GM12878 (cell line): Measurements from ENCODE around the gene AGAP1. TPM values are rescaled to one million over a fixed set of nuclear protein-coding genes. Genes with fewer than 3 reads are reported as not detected.

Source experiments
- ATAC-seq: fragments of 200-7000 bp; cut with Tn5 transposase; 3 replicates; pipeline ENCODE4 v1.9.1; 2020; ENCODE audit warnings: mild to moderate bottlenecking, moderate library complexity
- BruUV-seq: library from RNA; stranded (reverse); fragments of 400-500 nt; replicated peaks from 2 replicates; lab custom pipeline; 2021; lab: Mats Ljungman, UMichigan
- CTCF ChIA-PET: fragments of 300-600 bp; sonication (Branson Sonifier 250); formaldehyde crosslinking; extraction: SDS; loops from one replicate; lab custom pipeline; 2021; ENCODE audit warnings: inconsistent platforms; lab: Yijun Ruan, JAX
- POLR2A ChIA-PET: fragments of 350-600 bp; formaldehyde crosslinking; extraction: SDS; loops from one replicate; lab custom pipeline; 2021; ENCODE audit warnings: inconsistent platforms; lab: Charles Lee
- RAD21 ChIA-PET: fragments of 300-600 bp; sonication (Branson Sonifier 250); formaldehyde crosslinking; loops from one replicate; lab custom pipeline; 2023; ENCODE audit warnings: antibody characterized with exemption; ENCODE audit not compliant: unreplicated experiment; lab: Charles Lee
- SMC1A ChIA-PET: fragments of 300-600 bp; sonication (Branson Sonifier 250); formaldehyde crosslinking; loops from one replicate; lab custom pipeline; 2023; ENCODE audit not compliant: unreplicated experiment, uncharacterized antibody; lab: Charles Lee
- DNase-seq: peaks from one replicate; pipeline ENCODE4 v3.0.0-alpha.2; 2011; ENCODE audit warnings: low read depth, low spot score
- FAIRE-seq: peaks from 3 replicates; lab custom pipeline; 2011; peaks lifted over from hg19 to GRCh38; lab: Jason Lieb, UNC
- H2AFZ ChIP-seq: 2 replicates; pipeline ENCODE4 v1.6.0; 2011; ENCODE audit warnings: low read depth, low read length, control low read depth; ENCODE audit not compliant: control insufficient read depth
- H3K27ac ChIP-seq: 2 replicates; pipeline ENCODE4 v1.5.1; 2011; ENCODE audit warnings: control low read depth; ENCODE audit not compliant: control insufficient read depth, insufficient read depth
- H3K27me3 ChIP-seq, 2 experiments: replicated peaks in 1 of 2; 2 replicates each; pipeline versions ENCODE4 v1.6.0 to v1.6.1; 2011; ENCODE audit warnings: low read length in 1 of 2; ENCODE audit not compliant: control insufficient read depth in 2 of 2, insufficient read depth in 2 of 2
- H3K36me3 ChIP-seq, 2 experiments: 2 replicates each; pipeline ENCODE4 v1.5.1; 2011; ENCODE audit warnings: low read length in 1 of 2; ENCODE audit not compliant: control insufficient read depth in 2 of 2, insufficient read depth in 2 of 2
- H3K4me1 ChIP-seq: 2 replicates; pipeline ENCODE4 v1.6.1; 2011; ENCODE audit warnings: mild to moderate bottlenecking, low read length, moderate library complexity, mixed read lengths; ENCODE audit not compliant: control insufficient read depth, insufficient read depth
- H3K4me2 ChIP-seq: 2 replicates; pipeline ENCODE4 v1.6.0; 2011; ENCODE audit warnings: control low read depth; ENCODE audit not compliant: control insufficient read depth, insufficient read depth
- H3K4me3 ChIP-seq: fragments of 200-600 bp; sonication (generic); 2 replicates; pipeline ENCODE4 v1.5.1; 2016
- H3K79me2 ChIP-seq: 2 replicates; pipeline ENCODE4 v1.6.0; 2011; ENCODE audit warnings: low read length; ENCODE audit not compliant: control insufficient read depth, insufficient read depth
- H3K9ac ChIP-seq: 2 replicates; pipeline ENCODE4 v1.8.0; 2011; ENCODE audit warnings: low read length, control low read depth, mixed read lengths; ENCODE audit not compliant: control insufficient read depth, insufficient read depth
- H3K9me3 ChIP-seq: replicated peaks from 3 replicates; pipeline ENCODE4 v1.5.1; 2011; ENCODE audit warnings: mild to moderate bottlenecking, low read length; ENCODE audit not compliant: control insufficient read depth, insufficient read depth
- H4K20me1 ChIP-seq: 2 replicates; pipeline ENCODE4 v1.6.0; 2011; ENCODE audit not compliant: control insufficient read depth, insufficient read depth
- FOXK2 ChIP-seq: fragments of 450-650 bp; IDR thresholded peaks from 2 replicates; pipeline ENCODE4 v1.6.1; 2017; ENCODE audit warnings: mild to moderate bottlenecking, moderate library complexity
- KAT2A ChIP-seq: conservative IDR thresholded peaks from 2 replicates; pipeline ENCODE4 v1.6.1; 2011; ENCODE audit warnings: low read depth, low read length; ENCODE audit not compliant: control insufficient read depth
- NFYB ChIP-seq: IDR thresholded peaks from 2 replicates; pipeline ENCODE4 v1.6.1; 2011; ENCODE audit warnings: low read depth, mild to moderate bottlenecking, low read length, improper control_type of control experiment, moderate library complexity; ENCODE audit not compliant: insufficient read depth
- POLR2A ChIP-seq: IDR thresholded peaks from 2 replicates; pipeline ENCODE4 v1.6.1; 2011; ENCODE audit warnings: low read depth, mild to moderate bottlenecking, low read length
- RB1 ChIP-seq: fragments of 450-650 bp; formaldehyde crosslinking; IDR thresholded peaks from 2 replicates; pipeline ENCODE4 v1.6.1; 2017; ENCODE audit warnings: mild to moderate bottlenecking, borderline replicate concordance
- RBBP5 ChIP-seq: fragments of 200-600 bp; sonication (generic); conservative IDR thresholded peaks from 2 replicates; pipeline ENCODE4 v1.6.1; 2016
- TCF7 ChIP-seq: IDR thresholded peaks from 2 replicates; pipeline ENCODE4 v1.6.1; 2014; ENCODE audit warnings: antibody characterized with exemption, borderline replicate concordance
- ZSCAN29 ChIP-seq: fragments of 450-650 bp; IDR thresholded peaks from 2 replicates; pipeline ENCODE4 v1.6.1; 2017; ENCODE audit warnings: mild to moderate bottlenecking, moderate library complexity
- WGBS: methylation state at CpG from one replicate; pipeline ENCODE4 v1.1.6; 2016; ENCODE audit warnings: low lambda C conversion rate; ENCODE audit not compliant: insufficient replicate concordance, insufficient coverage; ENCODE audit errors: missing lambda C conversion rate; 5-methylcytosine and 5-hydroxymethylcytosine counted together
- in situ Hi-C: fragments of 300-500 bp; cut with MboI; formaldehyde crosslinking; loops from 9 replicates; pipeline ENCODE4 v1.14.3; 2018; ENCODE audit warnings: mixed read lengths
- intact Hi-C: fragments of 100-400 bp; cut with micrococcal nuclease; formaldehyde crosslinking; loops from one replicate; pipeline ENCODE4 v1.14.2; 2022; ENCODE audit not compliant: unreplicated experiment
- polyA plus RNA-seq, 11 experiments: library from polyadenylated mRNA; depleted of rRNA in 4 of 11; unstranded in 6 of 11; stranded (reverse) in 5 of 11; fragments of >200 nt; fragmentation: Nextera tagmentation in 4 of 11; fragmentation: Illumina TruSeq in 1 of 11; extraction: Ambion mirVana in 4 of 11; extraction: Trizol in 1 of 11; gene quantifications; 1 replicate in 1 of 11; 2 replicates in 10 of 11; pipeline versions ENCODE4 v1.2.1 to v1.2.3, GENCODE V29; 2011 to 2016; ENCODE audit warnings: inconsistent platforms in 2 of 11, missing spikeins in 2 of 11, low read depth in 1 of 11
- total RNA-seq, 4 experiments: library from RNA; depleted of rRNA in 3 of 4; stranded (reverse); fragments of >200 nt in 3 of 4; fragmentation: Illumina TruSeq in 1 of 4; extraction: Trizol in 1 of 4; gene quantifications; 2 replicates each; pipeline versions ENCODE4 v1.2.1 to v1.2.3, GENCODE V29; 2013 to 2021
- TF ChIP-seq, protein P1 (sequence below): fragments of 150-350 bp; IDR thresholded peaks from 2 replicates; pipeline ENCODE4 v1.6.1; 2014; ENCODE audit warnings: mild to moderate bottlenecking, low read depth, low read length

The AGAP1 gene
- total and polyA plus RNA-seq, 10 of the 15 experiments (the other 5 are each of a cell fraction or from before 2014, with no cell fraction given) = 0.05 to 0.15 (median 0.06) TPM; not detected in 7

DNA sequence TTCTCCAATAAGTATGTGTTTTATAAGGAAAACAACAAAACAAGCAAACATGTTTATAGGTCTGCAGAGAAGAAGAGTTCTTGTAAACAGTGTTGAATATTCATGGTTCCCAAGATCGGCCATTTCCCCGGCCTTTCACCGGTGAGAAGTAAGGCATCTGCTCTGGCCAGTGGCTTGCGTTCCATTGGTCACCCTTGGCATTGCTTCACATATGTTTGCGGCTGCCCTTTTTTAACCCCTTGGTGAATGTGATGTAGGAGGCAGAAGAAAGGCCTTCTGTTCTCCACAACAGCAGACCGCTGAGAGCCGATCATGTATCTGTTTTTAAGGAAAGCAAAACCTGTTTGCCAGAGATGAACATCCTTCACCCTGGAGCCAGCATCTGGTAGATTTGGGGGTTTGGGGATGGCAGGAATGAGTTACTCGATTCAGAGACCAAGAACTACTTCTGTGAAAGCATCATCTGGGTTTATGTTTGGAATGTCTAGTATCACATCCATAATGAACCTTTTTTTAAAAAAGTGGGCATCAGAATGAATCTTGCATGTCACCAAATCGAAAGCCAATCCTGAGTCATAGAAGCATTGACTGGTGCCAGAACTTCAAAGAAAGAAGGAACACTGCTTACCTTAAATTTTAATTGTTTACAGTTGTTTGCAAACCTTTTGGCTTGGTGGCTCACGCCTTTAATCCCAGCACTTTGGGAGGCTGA lies 112.3 kb downstream of the AGAP1 start:
- ChIA-PET POLR2A (no interaction called here), CTCF (no interaction called here), SMC1A (no interaction called here), RAD21 (no interaction called here)
- WGBS = 54% methylated on average over 10 of the region's 10 CpGs
- H4K20me1 ChIP-seq = no peaks in the 10 kb centered on the region
- ATAC-seq = no peak
- intact Hi-C loops (no loop called here), in situ Hi-C loops (no loop called here)
- BruUV-seq = no TSS peak
- H3K79me2 ChIP-seq = no peaks in the 10 kb centered on the region
- H3K4me2 ChIP-seq = no peak overlapping the region
- TF ChIP-seq FOXK2 = no peak
- no peak for TF ChIP-seq POLR2A
- no peak for TF ChIP-seq RBBP5
- TF ChIP-seq NFYB = no peak
- no peak for TF ChIP-seq ZSCAN29
- TF ChIP-seq, all 136 proteins: peak for 0
- Histone ChIP-seq H3K4me3 (no peak overlapping the region), H3K27me3 (no peaks in the 10 kb centered on the region), H3K27ac (no peak overlapping the region), H3K9me3 (no peaks in the 10 kb centered on the region; the same call in 2 of the 3 replicates), H3K36me3 (no peaks in the 10 kb centered on the region), H3K4me1 (no peaks in the 10 kb centered on the region), H2AFZ (no peak overlapping the region), H3K9ac (no peak overlapping the region)
- DNase-seq (no peak), FAIRE-seq (no peak)

DNA sequence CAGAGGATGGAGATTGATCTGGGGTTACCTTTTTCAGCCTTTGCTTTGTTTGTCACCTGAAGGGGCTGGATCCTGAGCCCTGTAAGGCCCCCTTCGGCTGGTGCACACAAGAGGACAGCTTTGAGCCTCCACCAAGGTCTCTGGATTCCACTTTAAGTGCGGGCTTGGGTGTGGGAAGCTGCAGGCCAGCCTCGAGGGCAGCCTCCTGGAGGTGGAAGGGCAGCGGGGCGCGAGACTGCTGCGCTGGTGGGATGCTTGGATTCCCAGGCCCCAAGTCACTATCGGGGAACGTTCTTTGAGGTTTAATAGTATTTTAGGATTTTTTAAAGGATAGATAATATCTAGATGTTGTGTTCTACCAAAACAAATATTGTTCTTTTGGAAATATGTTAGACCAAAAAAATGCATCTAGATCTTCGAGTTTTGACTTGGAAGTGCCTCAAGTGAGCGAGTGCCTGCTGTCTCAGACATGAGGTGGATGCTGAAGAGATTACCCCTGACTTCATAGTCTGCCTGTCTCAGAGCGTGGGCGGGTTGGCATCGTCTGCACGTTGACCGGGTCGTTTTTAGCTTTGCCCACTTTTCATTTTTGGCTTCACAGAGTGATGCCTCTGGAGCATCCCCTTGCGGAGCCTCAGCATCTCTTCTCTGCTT lies 113.8 kb downstream of the AGAP1 start:
- Histone ChIP-seq H3K27ac (no peak overlapping the region), H3K9ac (no peak overlapping the region), H3K4me3 (no peak overlapping the region), H3K79me2 (no peaks in the 10 kb centered on the region), H3K4me1 (no peaks in the 10 kb centered on the region), H3K9me3 (no peaks in the 10 kb centered on the region; the same call in 2 of the 3 replicates), H2AFZ (no peak overlapping the region), H3K27me3 (no peaks in the 10 kb centered on the region), H3K36me3 (no peaks in the 10 kb centered on the region), H4K20me1 (no peaks in the 10 kb centered on the region), H3K4me2 (no peak overlapping the region)
- in situ Hi-C loops (no loop called here), intact Hi-C loops (no loop called here)
- FAIRE-seq (no peak), ATAC-seq (no peak), DNase-seq (no peak)
- SMC1A ChIA-PET = no interaction called here
- CTCF ChIA-PET = no interaction called here
- WGBS = 29% methylated on average over 18 of the region's 18 CpGs
- RAD21 ChIA-PET = no interaction called here
- TF ChIP-seq RB1 = no peak
- no peak for TF ChIP-seq TCF7
- TF ChIP-seq KAT2A = no peak
- TF ChIP-seq, protein P1, sequence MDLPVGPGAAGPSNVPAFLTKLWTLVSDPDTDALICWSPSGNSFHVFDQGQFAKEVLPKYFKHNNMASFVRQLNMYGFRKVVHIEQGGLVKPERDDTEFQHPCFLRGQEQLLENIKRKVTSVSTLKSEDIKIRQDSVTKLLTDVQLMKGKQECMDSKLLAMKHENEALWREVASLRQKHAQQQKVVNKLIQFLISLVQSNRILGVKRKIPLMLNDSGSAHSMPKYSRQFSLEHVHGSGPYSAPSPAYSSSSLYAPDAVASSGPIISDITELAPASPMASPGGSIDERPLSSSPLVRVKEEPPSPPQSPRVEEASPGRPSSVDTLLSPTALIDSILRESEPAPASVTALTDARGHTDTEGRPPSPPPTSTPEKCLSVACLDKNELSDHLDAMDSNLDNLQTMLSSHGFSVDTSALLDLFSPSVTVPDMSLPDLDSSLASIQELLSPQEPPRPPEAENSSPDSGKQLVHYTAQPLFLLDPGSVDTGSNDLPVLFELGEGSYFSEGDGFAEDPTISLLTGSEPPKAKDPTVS = no peak
- no TSS peak for BruUV-seq
- POLR2A ChIA-PET = no interaction called here
